ENCODE measurements around the gene DCLRE1B.

The DCLRE1B gene

DNA sequence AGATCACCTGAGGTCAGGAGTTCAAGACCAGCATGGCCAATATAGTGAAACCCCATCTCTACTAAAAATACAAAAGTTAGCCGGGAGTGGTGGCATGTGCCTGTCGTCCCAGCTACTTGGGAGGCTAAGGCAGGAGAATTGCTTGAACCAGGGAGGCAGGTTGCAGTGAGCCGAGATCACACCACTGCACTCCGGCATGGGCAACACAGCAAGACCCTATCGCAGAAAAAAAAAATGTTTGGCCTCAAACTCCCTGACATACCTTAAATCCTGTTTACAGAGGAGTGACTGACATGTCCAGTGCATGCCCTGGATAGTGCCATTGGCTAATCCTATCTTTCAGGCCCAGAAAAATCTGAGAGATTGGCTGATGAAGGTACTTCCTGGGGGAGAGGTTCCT, 11.8 kb downstream of the DCLRE1B start (continued):
- TF ChIP-seq TCF4 (CRISPR knock-in tag; IDR thresholded peaks at IDR 0.05; ENCODE audit: borderline replicate concordance) = no peak
- no peak for TF ChIP-seq BACH2 (CRISPR knock-in tag; IDR thresholded peaks at IDR 0.05; ENCODE audit: borderline replicate concordance)
- TF ChIP-seq ZC3H10 (CRISPR knock-in tag; IDR thresholded peaks at IDR 0.05) = no peak
- TF ChIP-seq RARB (CRISPR knock-in tag; IDR thresholded peaks at IDR 0.05) = no peak

DNA sequence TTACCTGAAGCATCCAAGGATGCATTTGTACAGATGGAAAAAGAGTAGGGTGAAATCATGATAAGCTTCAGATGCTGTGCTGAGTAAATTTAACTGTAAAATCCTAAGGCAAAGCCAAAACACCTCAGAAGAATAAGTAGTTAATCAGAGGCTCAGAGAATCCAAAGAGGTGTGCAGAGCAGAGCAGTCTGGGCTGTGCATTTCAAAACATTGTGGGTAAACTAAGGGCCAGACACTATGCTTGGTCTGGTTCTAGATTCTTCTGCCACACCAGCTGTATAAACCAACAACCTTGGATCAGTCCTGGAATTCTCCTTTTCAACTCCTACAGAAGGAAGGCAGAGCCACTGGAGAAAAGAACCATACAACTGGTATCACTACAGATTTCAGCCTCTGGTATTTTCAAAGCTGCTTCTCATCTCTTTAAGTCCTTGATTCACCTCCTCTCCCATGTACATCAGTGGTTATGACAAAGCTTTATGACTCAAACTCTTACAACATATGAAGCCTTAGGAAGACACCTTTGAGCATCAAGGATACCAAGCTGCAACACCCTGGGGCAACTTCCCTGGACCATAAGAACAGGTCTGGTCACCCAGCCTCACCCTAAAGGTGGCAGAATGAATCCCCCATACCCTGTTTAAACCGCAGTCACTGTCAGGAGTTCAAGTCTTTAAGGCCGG, 12.4 kb downstream of the DCLRE1B start:
- no peak for ATAC-seq
- TF ChIP-seq, protein P1, sequence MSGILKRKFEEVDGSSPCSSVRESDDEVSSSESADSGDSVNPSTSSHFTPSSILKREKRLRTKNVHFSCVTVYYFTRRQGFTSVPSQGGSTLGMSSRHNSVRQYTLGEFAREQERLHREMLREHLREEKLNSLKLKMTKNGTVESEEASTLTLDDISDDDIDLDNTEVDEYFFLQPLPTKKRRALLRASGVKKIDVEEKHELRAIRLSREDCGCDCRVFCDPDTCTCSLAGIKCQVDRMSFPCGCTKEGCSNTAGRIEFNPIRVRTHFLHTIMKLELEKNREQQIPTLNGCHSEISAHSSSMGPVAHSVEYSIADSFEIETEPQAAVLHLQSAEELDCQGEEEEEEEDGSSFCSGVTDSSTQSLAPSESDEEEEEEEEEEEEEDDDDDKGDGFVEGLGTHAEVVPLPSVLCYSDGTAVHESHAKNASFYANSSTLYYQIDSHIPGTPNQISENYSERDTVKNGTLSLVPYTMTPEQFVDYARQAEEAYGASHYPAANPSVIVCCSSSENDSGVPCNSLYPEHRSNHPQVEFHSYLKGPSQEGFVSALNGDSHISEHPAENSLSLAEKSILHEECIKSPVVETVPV (CRISPR knock-in tag; IDR thresholded peaks at IDR 0.05) = no peak
- TF ChIP-seq OSR1 (CRISPR knock-in tag; IDR thresholded peaks at IDR 0.05) (no peak), ZC3H10 (CRISPR knock-in tag; IDR thresholded peaks at IDR 0.05) (no peak), ISL1 (CRISPR knock-in tag; IDR thresholded peaks at IDR 0.05) (no peak), ZNF565 (CRISPR knock-in tag; conservative IDR thresholded peaks at IDR 0.05; ENCODE audit: low read depth) (no peak), PPARA (CRISPR knock-in tag; IDR thresholded peaks at IDR 0.05; ENCODE audit: borderline replicate concordance) (no peak), SNAI2 (CRISPR knock-in tag; IDR thresholded peaks at IDR 0.05) (no peak), ZNF70 (CRISPR knock-in tag; IDR thresholded peaks at IDR 0.05) (no peak), TCF4 (CRISPR knock-in tag; IDR thresholded peaks at IDR 0.05; ENCODE audit: borderline replicate concordance) (no peak), TOX (CRISPR knock-in tag; IDR thresholded peaks at IDR 0.05; ENCODE audit: borderline replicate concordance) (no peak), BACH2 (CRISPR knock-in tag; IDR thresholded peaks at IDR 0.05; ENCODE audit: borderline replicate concordance) (no peak), ZNF8 (CRISPR knock-in tag; IDR thresholded peaks at IDR 0.05) (no peak), CSDC2 (CRISPR knock-in tag; IDR thresholded peaks at IDR 0.05) (no peak)
- TF ChIP-seq, protein P2, sequence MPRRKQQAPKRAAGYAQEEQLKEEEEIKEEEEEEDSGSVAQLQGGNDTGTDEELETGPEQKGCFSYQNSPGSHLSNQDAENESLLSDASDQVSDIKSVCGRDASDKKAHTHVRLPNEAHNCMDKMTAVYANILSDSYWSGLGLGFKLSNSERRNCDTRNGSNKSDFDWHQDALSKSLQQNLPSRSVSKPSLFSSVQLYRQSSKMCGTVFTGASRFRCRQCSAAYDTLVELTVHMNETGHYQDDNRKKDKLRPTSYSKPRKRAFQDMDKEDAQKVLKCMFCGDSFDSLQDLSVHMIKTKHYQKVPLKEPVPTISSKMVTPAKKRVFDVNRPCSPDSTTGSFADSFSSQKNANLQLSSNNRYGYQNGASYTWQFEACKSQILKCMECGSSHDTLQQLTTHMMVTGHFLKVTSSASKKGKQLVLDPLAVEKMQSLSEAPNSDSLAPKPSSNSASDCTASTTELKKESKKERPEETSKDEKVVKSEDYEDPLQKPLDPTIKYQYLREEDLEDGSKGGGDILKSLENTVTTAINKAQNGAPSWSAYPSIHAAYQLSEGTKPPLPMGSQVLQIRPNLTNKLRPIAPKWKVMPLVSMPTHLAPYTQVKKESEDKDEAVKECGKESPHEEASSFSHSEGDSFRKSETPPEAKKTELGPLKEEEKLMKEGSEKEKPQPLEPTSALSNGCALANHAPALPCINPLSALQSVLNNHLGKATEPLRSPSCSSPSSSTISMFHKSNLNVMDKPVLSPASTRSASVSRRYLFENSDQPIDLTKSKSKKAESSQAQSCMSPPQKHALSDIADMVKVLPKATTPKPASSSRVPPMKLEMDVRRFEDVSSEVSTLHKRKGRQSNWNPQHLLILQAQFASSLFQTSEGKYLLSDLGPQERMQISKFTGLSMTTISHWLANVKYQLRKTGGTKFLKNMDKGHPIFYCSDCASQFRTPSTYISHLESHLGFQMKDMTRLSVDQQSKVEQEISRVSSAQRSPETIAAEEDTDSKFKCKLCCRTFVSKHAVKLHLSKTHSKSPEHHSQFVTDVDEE (CRISPR knock-in tag; IDR thresholded peaks at IDR 0.05) = no peak
- TF ChIP-seq, protein P3, sequence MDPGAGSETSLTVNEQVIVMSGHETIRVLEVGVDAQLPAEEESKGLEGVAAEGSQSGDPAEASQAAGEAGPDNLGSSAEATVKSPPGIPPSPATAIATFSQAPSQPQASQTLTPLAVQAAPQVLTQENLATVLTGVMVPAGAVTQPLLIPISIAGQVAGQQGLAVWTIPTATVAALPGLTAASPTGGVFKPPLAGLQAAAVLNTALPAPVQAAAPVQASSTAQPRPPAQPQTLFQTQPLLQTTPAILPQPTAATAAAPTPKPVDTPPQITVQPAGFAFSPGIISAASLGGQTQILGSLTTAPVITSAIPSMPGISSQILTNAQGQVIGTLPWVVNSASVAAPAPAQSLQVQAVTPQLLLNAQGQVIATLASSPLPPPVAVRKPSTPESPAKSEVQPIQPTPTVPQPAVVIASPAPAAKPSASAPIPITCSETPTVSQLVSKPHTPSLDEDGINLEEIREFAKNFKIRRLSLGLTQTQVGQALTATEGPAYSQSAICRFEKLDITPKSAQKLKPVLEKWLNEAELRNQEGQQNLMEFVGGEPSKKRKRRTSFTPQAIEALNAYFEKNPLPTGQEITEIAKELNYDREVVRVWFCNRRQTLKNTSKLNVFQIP (CRISPR knock-in tag; IDR thresholded peaks at IDR 0.05; ENCODE audit: borderline replicate concordance, low read depth) = no peak
- TF ChIP-seq, protein P4, sequence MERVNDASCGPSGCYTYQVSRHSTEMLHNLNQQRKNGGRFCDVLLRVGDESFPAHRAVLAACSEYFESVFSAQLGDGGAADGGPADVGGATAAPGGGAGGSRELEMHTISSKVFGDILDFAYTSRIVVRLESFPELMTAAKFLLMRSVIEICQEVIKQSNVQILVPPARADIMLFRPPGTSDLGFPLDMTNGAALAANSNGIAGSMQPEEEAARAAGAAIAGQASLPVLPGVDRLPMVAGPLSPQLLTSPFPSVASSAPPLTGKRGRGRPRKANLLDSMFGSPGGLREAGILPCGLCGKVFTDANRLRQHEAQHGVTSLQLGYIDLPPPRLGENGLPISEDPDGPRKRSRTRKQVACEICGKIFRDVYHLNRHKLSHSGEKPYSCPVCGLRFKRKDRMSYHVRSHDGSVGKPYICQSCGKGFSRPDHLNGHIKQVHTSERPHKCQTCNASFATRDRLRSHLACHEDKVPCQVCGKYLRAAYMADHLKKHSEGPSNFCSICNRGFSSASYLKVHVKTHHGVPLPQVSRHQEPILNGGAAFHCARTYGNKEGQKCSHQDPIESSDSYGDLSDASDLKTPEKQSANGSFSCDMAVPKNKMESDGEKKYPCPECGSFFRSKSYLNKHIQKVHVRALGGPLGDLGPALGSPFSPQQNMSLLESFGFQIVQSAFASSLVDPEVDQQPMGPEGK (CRISPR knock-in tag; IDR thresholded peaks at IDR 0.05; ENCODE audit: borderline replicate concordance) = no peak

DNA sequence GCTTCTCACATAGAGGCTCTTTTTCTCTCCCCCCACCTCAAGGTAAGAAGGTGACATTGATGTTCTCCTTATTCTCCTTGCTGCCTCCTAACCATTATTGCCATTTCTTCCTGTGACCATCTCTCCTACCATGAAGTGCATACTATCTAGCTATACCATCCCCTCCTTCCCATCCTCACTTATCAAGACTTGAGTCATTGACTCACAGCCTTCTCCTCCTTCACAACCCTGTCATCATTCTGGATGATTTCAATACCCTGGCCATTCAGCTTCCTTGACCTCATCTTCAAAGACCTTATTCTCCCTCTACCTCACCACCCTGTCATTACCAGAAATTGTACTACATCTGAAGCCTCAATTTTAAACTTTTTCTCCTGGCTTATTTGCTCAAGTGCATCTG, 13.1 kb downstream of the DCLRE1B start:
- TF ChIP-seq OSR1 (CRISPR knock-in tag; IDR thresholded peaks at IDR 0.05) (no peak), ZNF70 (CRISPR knock-in tag; IDR thresholded peaks at IDR 0.05) (no peak), SNAI2 (CRISPR knock-in tag; IDR thresholded peaks at IDR 0.05) (no peak), BACH2 (CRISPR knock-in tag; IDR thresholded peaks at IDR 0.05; ENCODE audit: borderline replicate concordance) (no peak), RARB (CRISPR knock-in tag; IDR thresholded peaks at IDR 0.05) (no peak), ZFP3 (CRISPR knock-in tag; IDR thresholded peaks at IDR 0.05) (no peak)
- TF ChIP-seq, protein P4 (CRISPR knock-in tag; IDR thresholded peaks at IDR 0.05; ENCODE audit: borderline replicate concordance) = no peak
- TF ChIP-seq, protein P2 (CRISPR knock-in tag; IDR thresholded peaks at IDR 0.05) = no peak
- no peak for ATAC-seq

Measured in SK-N-SH treated with all-trans-retinoic acid at 6 μM for 48 hours (cell line).